ENCODE results near the gene SPINDOC. TPM values are rescaled to one million over a fixed set of nuclear protein-coding genes. Genes with fewer than 3 reads are reported as not detected.
A peak's percentile ranks its signal among the peaks of the same experiment; 100 is the strongest.

The SPINDOC gene
- total RNA-seq, 1 donor from 2014 or later: 48.3 TPM

- H3K4me2 ChIP-seq (ENCODE audit: low read length): peak within 1 kb of the TSS; percentile 94
- FAIRE-seq (no peak), DNase-seq (ENCODE audit: low read depth) (no peak)
- Mint-ChIP-seq H3K4me1 (ENCODE audit: low read depth, unreplicated experiment) (peaks cover 15% of the 10 kb centered on the region), H3K27ac (ENCODE audit: unreplicated experiment) (peak within 1 kb of the TSS; percentile 75), H3K27me3 (ENCODE audit: low read depth, unreplicated experiment) (no peaks in the 10 kb centered on the region), H3K4me3 (ENCODE audit: unreplicated experiment) (peak within 1 kb of the TSS; percentile 95), H3K36me3 (ENCODE audit: low read depth, unreplicated experiment) (no peaks in the 10 kb centered on the region), H3K9me3 (ENCODE audit: unreplicated experiment) (no peaks in the 10 kb centered on the region)
- peak within 1 kb of the TSS; percentile 58 for H3K27ac ChIP-seq (ENCODE audit: low read depth, low read length)
- no peaks in the 10 kb centered on the region for H3K27me3 ChIP-seq (ENCODE audit: insufficient read depth, low read length)
- H3K4me3 ChIP-seq (ENCODE audit: insufficient read depth, low read depth, low read length): peak within 1 kb of the TSS; percentile 82
- H3K4me1 ChIP-seq (ENCODE audit: insufficient read depth, low read length): peaks cover 12% of the 10 kb centered on the region
- peaks cover 38% of the 10 kb centered on the region for H4K20me1 ChIP-seq (ENCODE audit: insufficient read depth, low read length)
- H2AFZ ChIP-seq (ENCODE audit: low read depth, low read length): peak within 1 kb of the TSS; percentile 78
- TF ChIP-seq CTCF (IDR thresholded peaks at IDR 0.05; ENCODE audit: insufficient read depth, low read depth, low read length): peak; percentile 18
- no peak for TF ChIP-seq EZH2 (IDR thresholded peaks at IDR 0.05; ENCODE audit: insufficient read depth, low read length)
- H3K9ac ChIP-seq (ENCODE audit: low read length): peak within 1 kb of the TSS; percentile 88
- no peaks in the 10 kb centered on the region for H3K9me3 ChIP-seq (ENCODE audit: insufficient read depth, low read depth, low read length)
- no peaks in the 10 kb centered on the region for H3K36me3 ChIP-seq (ENCODE audit: insufficient read depth, low read length)
- peaks cover 32% of the 10 kb centered on the region for H3K79me2 ChIP-seq (ENCODE audit: insufficient read depth, low read length)
Observed at GRCh38 chr11:63768237-63769041, 44.8 kb upstream of the SPINDOC start, which contains the start of gene ZFTA. Gene ZFTA (minus strand): TSS chr11:63768775. CDS start chr11:63768622, 153 bp downstream.

DNA sequence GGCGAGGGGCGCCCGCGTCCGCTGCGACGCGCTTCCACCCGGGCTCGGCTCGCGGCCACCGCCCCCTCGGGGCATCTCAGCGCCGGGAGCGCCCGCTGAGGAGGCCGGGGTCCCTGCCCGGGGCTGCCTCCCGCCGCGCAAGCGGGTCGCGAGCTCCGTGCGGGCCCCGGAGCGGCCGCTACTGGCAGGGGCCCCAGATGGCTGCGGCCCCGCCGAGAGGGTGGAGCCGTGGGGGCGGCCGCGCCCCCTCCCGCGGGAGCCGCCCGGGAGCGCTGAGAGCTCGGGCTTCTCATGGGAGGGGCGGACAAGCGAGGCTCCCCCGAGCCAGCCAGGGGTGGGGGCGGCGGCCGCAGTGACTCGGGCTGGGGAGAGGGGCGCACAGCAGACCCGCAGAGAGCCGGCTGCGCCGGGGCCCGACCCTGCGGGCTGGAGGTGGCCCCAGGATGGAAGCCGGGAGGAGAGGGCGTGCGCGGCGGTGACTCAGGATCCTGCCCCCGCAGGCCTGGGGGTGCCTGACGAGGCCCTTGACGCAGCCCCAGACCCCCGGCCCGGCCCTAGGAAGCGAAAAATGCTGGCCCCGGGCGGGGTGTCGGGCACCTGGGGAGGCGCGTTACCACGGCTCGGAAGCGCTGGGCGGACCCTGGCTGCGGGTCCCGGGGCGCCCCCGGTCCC lies 44.1 kb upstream of the SPINDOC start:
- peak overlapping the region; percentile 88 for H3K4me2 ChIP-seq (ENCODE audit: low read length)
- no peaks in the 10 kb centered on the region for H3K27me3 Mint-ChIP-seq (ENCODE audit: low read depth, unreplicated experiment)
- no peak overlapping the region for H3K27ac Mint-ChIP-seq (ENCODE audit: unreplicated experiment)
- H3K4me3 Mint-ChIP-seq (ENCODE audit: unreplicated experiment): no peak overlapping the region
- H3K4me1 ChIP-seq (ENCODE audit: insufficient read depth, low read length): peaks cover 12% of the 10 kb centered on the region
- H3K36me3 Mint-ChIP-seq (ENCODE audit: low read depth, unreplicated experiment): no peaks in the 10 kb centered on the region
- no peaks in the 10 kb centered on the region for H3K9me3 Mint-ChIP-seq (ENCODE audit: unreplicated experiment)
- no peaks in the 10 kb centered on the region for H3K9me3 ChIP-seq (ENCODE audit: insufficient read depth, low read depth, low read length)
- DNase-seq (ENCODE audit: low read depth): no peak
- H4K20me1 ChIP-seq (ENCODE audit: insufficient read depth, low read length): peaks cover 38% of the 10 kb centered on the region
- H3K4me1 Mint-ChIP-seq (ENCODE audit: low read depth, unreplicated experiment): peaks cover 15% of the 10 kb centered on the region
- no peaks in the 10 kb centered on the region for H3K36me3 ChIP-seq (ENCODE audit: insufficient read depth, low read length)
- H3K27ac ChIP-seq (ENCODE audit: low read depth, low read length): no peak overlapping the region
- no peak for TF ChIP-seq CTCF (IDR thresholded peaks at IDR 0.05; ENCODE audit: insufficient read depth, low read depth, low read length)
- TF ChIP-seq EZH2 (IDR thresholded peaks at IDR 0.05; ENCODE audit: insufficient read depth, low read length): no peak
- FAIRE-seq: no peak
- peak overlapping the region; percentile 76 for H3K9ac ChIP-seq (ENCODE audit: low read length)
- peak overlapping the region; percentile 64 for H3K4me3 ChIP-seq (ENCODE audit: insufficient read depth, low read depth, low read length)
- H2AFZ ChIP-seq (ENCODE audit: low read depth, low read length): peak overlapping the region; percentile 78
- H3K79me2 ChIP-seq (ENCODE audit: insufficient read depth, low read length): peaks cover 32% of the 10 kb centered on the region
- no peaks in the 10 kb centered on the region for H3K27me3 ChIP-seq (ENCODE audit: insufficient read depth, low read length)
